ENCODE results near the gene KCNN4. TPM values are rescaled to one million over a fixed set of nuclear protein-coding genes. Genes with fewer than 3 reads are reported as not detected.
A peak's percentile ranks its signal among the peaks of the same experiment; 100 is the strongest.

KCNN4 gene
- total RNA-seq: 0.35 TPM in 1 of 2 replicates, not detected in the other
- 0.27 and 0.29 TPM in 2 replicates for polyA plus RNA-seq
- polyA plus RNA-seq (2011; cell fraction: cytosol; rRNA removed): 0.14 and 0.16 TPM in 2 replicates
- 0.22 and 0.76 TPM in 2 replicates for polyA plus RNA-seq (2011; cell fraction: nucleus; rRNA removed)
- polyA plus RNA-seq (2012): 0.26 TPM in 1 of 2 replicates, not detected in the other
- polyA minus RNA-seq: 0.41 and 0.42 TPM in 2 replicates
- polyA minus RNA-seq (2011; cell fraction: cytosol; rRNA and poly(A)+ RNA removed): 26.3 TPM
- not detected in 2 replicates for polyA minus RNA-seq (2011; cell fraction: nucleus; rRNA and poly(A)+ RNA removed)
- Bru-seq, nascent RNA: percentile 16 among the genes with signal in this experiment
- percentile 12 among the genes with signal in this experiment for BruChase-seq, experiment 1, labeled RNA remaining after a 6-hour chase
- percentile 10 among the genes with signal in this experiment for BruChase-seq, experiment 2, labeled RNA remaining after a 2-hour chase
- long read RNA-seq: 0 reads

DNA sequence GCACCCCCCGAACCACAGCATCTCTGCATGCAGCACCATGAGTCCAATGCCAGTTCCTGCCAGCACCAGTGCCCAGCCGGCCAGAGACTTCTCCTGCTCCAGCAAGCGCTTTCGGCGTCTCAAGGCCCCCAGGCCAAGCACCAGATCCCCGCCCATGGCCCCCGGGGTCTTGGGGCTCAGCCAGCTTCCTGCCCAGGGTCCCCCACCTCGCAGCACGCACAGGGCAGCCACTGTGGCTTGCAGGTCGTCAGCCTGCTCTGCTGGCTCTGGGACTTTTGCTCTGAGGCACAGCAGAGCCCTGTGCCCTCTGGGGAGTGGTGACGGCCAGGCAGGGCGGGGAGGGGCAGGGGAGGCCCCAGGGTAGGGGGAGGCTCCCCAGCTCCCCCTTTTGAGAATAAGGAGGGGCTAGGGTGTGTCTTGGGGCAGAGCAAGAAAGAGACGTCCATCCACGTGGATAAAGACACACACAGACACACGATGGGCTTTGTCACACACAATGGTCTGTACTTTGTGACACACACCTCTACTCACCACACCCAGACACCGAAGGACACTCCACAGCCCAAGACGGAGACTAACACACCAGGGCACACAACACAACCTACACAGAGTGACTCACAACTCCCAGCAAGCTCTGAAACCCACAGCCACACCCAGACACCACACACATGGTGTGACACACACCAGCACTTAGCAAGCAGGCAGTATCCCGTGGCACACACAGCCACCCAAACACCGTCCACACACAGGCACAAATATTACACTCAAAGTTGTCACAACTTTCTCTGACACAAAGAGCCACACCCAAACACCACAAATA is at the start of gene KCNN4:
TSS of gene KCNN4 (minus strand) at position 268 of the 820 bp plus-strand sequence. CDS start at position 156, 112 bp downstream.
- no peaks in the 10 kb centered on the region for H4K20me1 ChIP-seq (replicated peaks; ENCODE audit: control insufficient read depth, extremely low read depth, insufficient read depth, low read length)
- H3K27me3 ChIP-seq (ENCODE audit: control insufficient read depth in 2 of 2, insufficient read depth in 2 of 2, low read length in 2 of 2): no peaks in the 10 kb centered on the region
- H2AFZ ChIP-seq (ENCODE audit: low read depth, low read length): peak within 1 kb of the TSS; percentile 10
- H3K9ac ChIP-seq (replicated peaks; ENCODE audit: extremely low read depth, insufficient read depth, low read length): no peak within 1 kb of the TSS
- no peaks in the 10 kb centered on the region for H3K36me3 ChIP-seq (ENCODE audit: control insufficient read depth in 2 of 2, extremely low read depth in 1 of 2, insufficient read depth in 2 of 2, low read length in 2 of 2)
- no peaks in the 10 kb centered on the region for H3K79me2 ChIP-seq (ENCODE audit: control insufficient read depth, insufficient read depth, low read length)
- no peak within 1 kb of the TSS for H3K4me2 ChIP-seq (ENCODE audit: insufficient read depth, low read length)
- ChIA-PET CTCF (interaction anchor here (1.1 to 1.3 kb wide), 2 partner anchors 29 to 36 kb away, joined by 3 to 4 read pairs; no protein-coding TSS in a partner anchor), POLR2A (no interaction called here)
- FAIRE-seq: no peak
- H3K9me3 ChIP-seq (replicated peaks; ENCODE audit: control insufficient read depth, insufficient read depth, low read length): no peaks in the 10 kb centered on the region
- BruUV-seq (replicated peaks): no TSS peak
- no peaks in the 10 kb centered on the region for H3K9me1 ChIP-seq (replicated peaks; ENCODE audit: control insufficient read depth, extremely low read depth, insufficient read depth, low read length)
- peaks cover 30% of the 10 kb centered on the region for H3K4me1 ChIP-seq (ENCODE audit: control insufficient read depth, extremely low read depth, insufficient read depth, low read length)
- no peak within 1 kb of the TSS for H3K4me3 ChIP-seq (replicated peaks in 1 of 3; ENCODE audit: insufficient read depth in 1 of 3, low read depth in 1 of 3, low read length in 3 of 3)
- TF ChIP-seq POLR2A (IDR thresholded peaks at IDR 0.05; ENCODE audit: low read depth, low read length): no peak
- TF ChIP-seq EZH2 (IDR thresholded peaks at IDR 0.05; ENCODE audit: borderline replicate concordance, low read depth, low read length, severe bottlenecking): no peak
- TF ChIP-seq MYC (IDR thresholded peaks at IDR 0.05; ENCODE audit: low read depth, low read length): no peak
- TF ChIP-seq, protein P1, sequence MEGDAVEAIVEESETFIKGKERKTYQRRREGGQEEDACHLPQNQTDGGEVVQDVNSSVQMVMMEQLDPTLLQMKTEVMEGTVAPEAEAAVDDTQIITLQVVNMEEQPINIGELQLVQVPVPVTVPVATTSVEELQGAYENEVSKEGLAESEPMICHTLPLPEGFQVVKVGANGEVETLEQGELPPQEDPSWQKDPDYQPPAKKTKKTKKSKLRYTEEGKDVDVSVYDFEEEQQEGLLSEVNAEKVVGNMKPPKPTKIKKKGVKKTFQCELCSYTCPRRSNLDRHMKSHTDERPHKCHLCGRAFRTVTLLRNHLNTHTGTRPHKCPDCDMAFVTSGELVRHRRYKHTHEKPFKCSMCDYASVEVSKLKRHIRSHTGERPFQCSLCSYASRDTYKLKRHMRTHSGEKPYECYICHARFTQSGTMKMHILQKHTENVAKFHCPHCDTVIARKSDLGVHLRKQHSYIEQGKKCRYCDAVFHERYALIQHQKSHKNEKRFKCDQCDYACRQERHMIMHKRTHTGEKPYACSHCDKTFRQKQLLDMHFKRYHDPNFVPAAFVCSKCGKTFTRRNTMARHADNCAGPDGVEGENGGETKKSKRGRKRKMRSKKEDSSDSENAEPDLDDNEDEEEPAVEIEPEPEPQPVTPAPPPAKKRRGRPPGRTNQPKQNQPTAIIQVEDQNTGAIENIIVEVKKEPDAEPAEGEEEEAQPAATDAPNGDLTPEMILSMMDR (IDR thresholded peaks at IDR 0.05; ENCODE audit: extremely low read depth in 1 of 2, insufficient read depth in 1 of 2, low read depth in 1 of 2, low read length in 2 of 2): no peak
- TF ChIP-seq POLR2AphosphoS5 (IDR thresholded peaks at IDR 0.05; ENCODE audit: insufficient read depth, low read depth, low read length): no peak
- TF ChIP-seq JUN (IDR thresholded peaks at IDR 0.05; ENCODE audit: borderline replicate concordance, insufficient read depth, insufficient read length, low read depth): no peak
- TF ChIP-seq FOS (IDR thresholded peaks at IDR 0.05; ENCODE audit: borderline replicate concordance, insufficient read depth, low read length): no peak
- TF ChIP-seq, protein P2, sequence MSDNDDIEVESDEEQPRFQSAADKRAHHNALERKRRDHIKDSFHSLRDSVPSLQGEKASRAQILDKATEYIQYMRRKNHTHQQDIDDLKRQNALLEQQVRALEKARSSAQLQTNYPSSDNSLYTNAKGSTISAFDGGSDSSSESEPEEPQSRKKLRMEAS (IDR thresholded peaks at IDR 0.05; ENCODE audit: insufficient read depth, insufficient read length): no peak
- no peak for TF ChIP-seq GATA2 (IDR thresholded peaks at IDR 0.05; ENCODE audit: insufficient read depth, insufficient read length, low read depth, low read length)
- DNase-seq (ENCODE audit: low read depth, low spot score): no peak
- intact Hi-C loops (cut with micrococcal nuclease): no loop called here
- H3K27ac ChIP-seq (ENCODE audit: insufficient read depth, low read depth, low read length): no peak within 1 kb of the TSS
- dilution Hi-C loops (cut with MboI; ENCODE audit: extremely low pct_ligation_motif_present, low sequenced_read_pairs): no loop called here
